PC-3 (cell line): ENCODE results near the gene NDP. TPM values are rescaled to one million over a fixed set of nuclear protein-coding genes. Genes with fewer than 3 reads are reported as not detected.

Experiments used
- ATAC-seq: fragments of 200-7000 bp; cut with Tn5 transposase; 2 replicates; pipeline ENCODE4 v1.9.1; 2020; ENCODE audit warnings: mild to moderate bottlenecking, moderate library complexity
- BruUV-seq: library from RNA; stranded (reverse); fragments of 400-500 nt; replicated peaks from 2 replicates; lab custom pipeline; 2021; lab: Mats Ljungman, UMichigan
- CTCF ChIA-PET: fragments of 300-600 bp; sonication (Branson Sonifier 250); formaldehyde crosslinking; loops from one replicate; lab custom pipeline; 2022; ENCODE audit warnings: antibody characterized with exemption; lab: Charles Lee
- POLR2A ChIA-PET: fragments of 300-600 bp; sonication (Branson Sonifier 250); formaldehyde crosslinking; loops from one replicate; lab custom pipeline; 2022; ENCODE audit warnings: antibody characterized with exemption; ENCODE audit not compliant: unreplicated experiment; lab: Charles Lee
- DNase-seq: peaks from one replicate; pipeline ENCODE4 v3.0.0-alpha.2; 2015
- H2AFZ ChIP-seq: fragments of 300-600 bp; sonication (generic); 2 replicates; pipeline ENCODE4 v1.6.0; 2016; ENCODE audit warnings: antibody characterized with exemption, low read length
- H3F3A ChIP-seq: fragments of 300-600 bp; sonication (generic); one replicate; pipeline ENCODE4 v1.6.0; 2017; ENCODE audit warnings: antibody characterized with exemption, low read length, control low read depth, mild to moderate bottlenecking; ENCODE audit not compliant: unreplicated experiment
- H3K27ac ChIP-seq: fragments of 300-600 bp; sonication (generic); 2 replicates; pipeline ENCODE4 v1.5.1; 2016; ENCODE audit warnings: mild to moderate bottlenecking, low read length
- H3K27me3 ChIP-seq: fragments of 300-600 bp; sonication (generic); 2 replicates; pipeline ENCODE4 v1.6.1; 2016; ENCODE audit warnings: low read length, mixed read lengths
- H3K36me3 ChIP-seq: fragments of 300-600 bp; sonication (generic); 2 replicates; pipeline ENCODE4 v1.6.1; 2016; ENCODE audit warnings: low read depth, mixed run types, low read length, mixed read lengths
- H3K4me1 ChIP-seq: fragments of 300-600 bp; sonication (generic); 2 replicates; pipeline ENCODE4 v1.5.1; 2016; ENCODE audit warnings: low read length; ENCODE audit not compliant: insufficient read depth
- H3K4me2 ChIP-seq: fragments of 300-600 bp; sonication (generic); 2 replicates; pipeline ENCODE4 v1.6.0; 2016; ENCODE audit warnings: low read length
- H3K4me3 ChIP-seq: fragments of 300-600 bp; sonication (generic); 2 replicates; pipeline ENCODE4 v1.5.1; 2016; ENCODE audit warnings: mild to moderate bottlenecking, low read length, mixed read lengths
- H3K79me2 ChIP-seq: fragments of 300-600 bp; sonication (generic); 2 replicates; pipeline ENCODE4 v1.6.1; 2017; ENCODE audit warnings: low read length, mixed read lengths
- H3K9ac ChIP-seq: fragments of 300-600 bp; sonication (generic); 2 replicates; pipeline ENCODE4 v1.6.0; 2016; ENCODE audit warnings: mild to moderate bottlenecking, low read length
- H3K9me2 ChIP-seq: fragments of 300-600 bp; sonication (generic); replicated peaks from 2 replicates; pipeline ENCODE4 v1.6.1; 2016; ENCODE audit warnings: mixed run types, low read length, mixed read lengths
- H3K9me3 ChIP-seq: fragments of 300-600 bp; sonication (generic); 2 replicates; pipeline ENCODE4 v1.6.1; 2016; ENCODE audit warnings: low read length, mixed read lengths
- H4K20me1 ChIP-seq: fragments of 300-600 bp; sonication (generic); 2 replicates; pipeline ENCODE4 v1.6.1; 2016; ENCODE audit warnings: low read length, mixed read lengths
- EZH2 ChIP-seq: fragments of 300-600 bp; sonication (generic); IDR thresholded peaks from one replicate; pipeline ENCODE4 v1.6.1; 2017; ENCODE audit warnings: antibody characterized with exemption, mild to moderate bottlenecking, low read length; ENCODE audit not compliant: unreplicated experiment
- EZH2phosphoT487 ChIP-seq: fragments of 300-600 bp; sonication (generic); IDR thresholded peaks from 2 replicates; pipeline ENCODE4 v1.6.1; 2018; ENCODE audit warnings: mild to moderate bottlenecking, antibody characterized with exemption, low read length, borderline replicate concordance
- intact Hi-C: fragments of 100-400 bp; cut with micrococcal nuclease; formaldehyde crosslinking; loops from 2 replicates; pipeline ENCODE4 v1.9.0; 2023
- total RNA-seq: library from RNA; depleted of rRNA; stranded (reverse); fragments of >200 nt; gene quantifications from 2 replicates; pipeline ENCODE4 v1.2.3, GENCODE V29; 2014
- TF ChIP-seq, protein P1 (sequence below): fragments of 300-600 bp; sonication (generic); conservative IDR thresholded peaks from 2 replicates; pipeline ENCODE4 v1.5.1; 2017; ENCODE audit warnings: antibody characterized with exemption, low read depth, mild to moderate bottlenecking, low read length

Gene NDP
- total RNA-seq, 1 experiment from 2014 or later = 4.4 TPM

DNA sequence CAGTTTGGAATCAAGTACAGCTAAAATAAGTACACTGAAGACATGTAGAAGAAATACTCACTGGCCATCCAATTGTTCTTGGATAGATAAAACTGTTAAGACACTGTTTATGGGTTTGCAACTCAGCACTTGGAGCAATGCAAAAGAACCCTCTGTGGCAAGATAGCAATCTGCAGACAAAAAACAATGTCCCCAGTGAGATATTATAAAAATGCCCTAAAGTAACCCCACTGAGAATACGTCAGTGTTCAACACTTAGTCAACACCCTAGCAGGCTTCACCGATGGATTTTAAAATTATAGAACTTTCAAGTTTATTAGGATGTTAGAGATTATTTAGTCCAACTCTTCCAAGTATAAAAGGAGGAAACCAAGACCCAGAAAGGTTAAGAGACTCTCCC lies 47.5 kb upstream of the NDP start:
- no peaks in the 10 kb centered on the region for H4K20me1 ChIP-seq
- intact Hi-C loops = no loop called here
- H3K27ac ChIP-seq = no peak overlapping the region
- H3F3A ChIP-seq = no peaks in the 10 kb centered on the region
- H3K36me3 ChIP-seq = no peaks in the 10 kb centered on the region
- H3K4me1 ChIP-seq = no peaks in the 10 kb centered on the region
- H3K9ac ChIP-seq = no peak overlapping the region
- H3K9me3 ChIP-seq = no peaks in the 10 kb centered on the region
- no peak for TF ChIP-seq EZH2phosphoT487
- no peaks in the 10 kb centered on the region for H3K79me2 ChIP-seq
- no peak for DNase-seq
- H3K9me2 ChIP-seq = no peaks in the 10 kb centered on the region
- ChIA-PET POLR2A (no interaction called here), CTCF (no interaction called here)
- no TSS peak for BruUV-seq
- no peak overlapping the region for H3K4me3 ChIP-seq
- ATAC-seq = no peak
- no peak overlapping the region for H3K4me2 ChIP-seq
- no peak overlapping the region for H2AFZ ChIP-seq
- H3K27me3 ChIP-seq = no peaks in the 10 kb centered on the region

- Histone ChIP-seq H3K9me2 (no peaks in the 10 kb centered on the region), H3K36me3 (no peaks in the 10 kb centered on the region), H3K4me3 (no peak overlapping the region), H3K27me3 (no peaks in the 10 kb centered on the region), H2AFZ (no peak overlapping the region), H3K27ac (no peak overlapping the region), H3K79me2 (no peaks in the 10 kb centered on the region), H3K9ac (no peak overlapping the region), H3F3A (no peaks in the 10 kb centered on the region), H4K20me1 (no peaks in the 10 kb centered on the region), H3K4me2 (no peak overlapping the region), H3K9me3 (no peaks in the 10 kb centered on the region), H3K4me1 (0 out of 2 replicates have a peak, but pooled peaks cover 6% of the 10 kb centered on the region)
- no TSS peak for BruUV-seq
- TF ChIP-seq EZH2phosphoT487 = no peak
- TF ChIP-seq EZH2 = no peak
- TF ChIP-seq, protein P1, sequence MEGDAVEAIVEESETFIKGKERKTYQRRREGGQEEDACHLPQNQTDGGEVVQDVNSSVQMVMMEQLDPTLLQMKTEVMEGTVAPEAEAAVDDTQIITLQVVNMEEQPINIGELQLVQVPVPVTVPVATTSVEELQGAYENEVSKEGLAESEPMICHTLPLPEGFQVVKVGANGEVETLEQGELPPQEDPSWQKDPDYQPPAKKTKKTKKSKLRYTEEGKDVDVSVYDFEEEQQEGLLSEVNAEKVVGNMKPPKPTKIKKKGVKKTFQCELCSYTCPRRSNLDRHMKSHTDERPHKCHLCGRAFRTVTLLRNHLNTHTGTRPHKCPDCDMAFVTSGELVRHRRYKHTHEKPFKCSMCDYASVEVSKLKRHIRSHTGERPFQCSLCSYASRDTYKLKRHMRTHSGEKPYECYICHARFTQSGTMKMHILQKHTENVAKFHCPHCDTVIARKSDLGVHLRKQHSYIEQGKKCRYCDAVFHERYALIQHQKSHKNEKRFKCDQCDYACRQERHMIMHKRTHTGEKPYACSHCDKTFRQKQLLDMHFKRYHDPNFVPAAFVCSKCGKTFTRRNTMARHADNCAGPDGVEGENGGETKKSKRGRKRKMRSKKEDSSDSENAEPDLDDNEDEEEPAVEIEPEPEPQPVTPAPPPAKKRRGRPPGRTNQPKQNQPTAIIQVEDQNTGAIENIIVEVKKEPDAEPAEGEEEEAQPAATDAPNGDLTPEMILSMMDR = no peak
- CTCF ChIA-PET = no interaction called here
- intact Hi-C loops = no loop called here
- DNase-seq (no peak), ATAC-seq (no peak)
- POLR2A ChIA-PET = no interaction called here
Measured at GRCh38 chrX:44019911-44020310, 46.7 kb upstream of the NDP start.

DNA sequence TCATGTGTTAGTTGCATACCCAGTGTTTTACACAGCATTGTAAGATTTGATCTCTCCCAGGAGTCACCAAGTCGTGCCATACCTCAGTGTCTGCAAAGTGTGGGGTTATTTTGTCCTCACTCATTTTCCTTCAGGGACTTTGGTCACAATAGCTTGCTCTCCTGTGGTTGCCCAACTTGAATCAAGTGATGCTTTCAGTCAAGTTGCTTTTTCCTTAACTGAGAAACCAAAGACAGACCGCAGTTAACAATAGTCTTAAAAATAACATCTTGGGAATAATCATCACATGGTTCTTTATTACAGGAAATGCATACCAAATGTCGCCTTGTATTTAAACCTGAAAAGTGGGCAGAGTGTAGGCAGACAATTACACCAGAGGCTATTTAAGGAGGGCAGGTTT lies 44.5 kb upstream of the NDP start:
- Histone ChIP-seq H3K9me2 (no peaks in the 10 kb centered on the region), H2AFZ (no peak overlapping the region), H3K4me2 (no peak overlapping the region), H3K4me1 (peaks cover 14% of the 10 kb centered on the region), H3K9me3 (no peaks in the 10 kb centered on the region), H3F3A (no peaks in the 10 kb centered on the region), H3K79me2 (no peaks in the 10 kb centered on the region), H4K20me1 (no peaks in the 10 kb centered on the region), H3K27me3 (no peaks in the 10 kb centered on the region), H3K36me3 (no peaks in the 10 kb centered on the region), H3K4me3 (no peak overlapping the region), H3K27ac (no peak overlapping the region), H3K9ac (no peak overlapping the region)
- ChIA-PET CTCF (no interaction called here), POLR2A (no interaction called here)
- DNase-seq (no peak), ATAC-seq (no peak)
- intact Hi-C loops = no loop called here
- TF ChIP-seq EZH2 = no peak
- TF ChIP-seq, protein P1 = no peak
- BruUV-seq = no TSS peak
